DOHH2 (cell line): ENCODE data around the gene PATL2.
A peak's percentile ranks its signal among the peaks of the same experiment; 100 is the strongest.

Source experiments
- H3F3A ChIP-seq: fragments of 200-600 bp; sonication (generic), shearing (Covaris generic); 2 replicates; pipeline ENCODE4 v1.6.0; 2016; ENCODE audit warnings: antibody characterized with exemption, mild to moderate bottlenecking; ENCODE audit not compliant: control insufficient read depth, insufficient read depth
- H3K27ac ChIP-seq: fragments of 200-600 bp; sonication (generic); 2 replicates; pipeline ENCODE4 v1.5.1; 2014; ENCODE audit warnings: low read depth, mild to moderate bottlenecking, low read length, moderate library complexity
- H3K27me3 ChIP-seq: fragments of 200-600 bp; sonication (generic); 2 replicates; pipeline ENCODE4 v1.6.1; 2014; ENCODE audit warnings: mild to moderate bottlenecking, low read length, mixed read lengths; ENCODE audit not compliant: control insufficient read depth
- H3K36me3 ChIP-seq: fragments of 200-600 bp; sonication (generic); 2 replicates; pipeline ENCODE4 v1.6.1; 2014; ENCODE audit warnings: mild to moderate bottlenecking, low read length, moderate library complexity, mixed read lengths; ENCODE audit not compliant: control insufficient read depth
- H3K4me1 ChIP-seq: fragments of 200-600 bp; sonication (generic); 2 replicates; pipeline ENCODE4 v1.6.1; 2014; ENCODE audit warnings: mild to moderate bottlenecking, low read length, mixed read lengths; ENCODE audit not compliant: control insufficient read depth
- H3K4me2 ChIP-seq: fragments of 200-600 bp; sonication (generic); 2 replicates; pipeline ENCODE4 v1.6.0; 2014; ENCODE audit warnings: mild to moderate bottlenecking, low read length, moderate library complexity
- H3K4me3 ChIP-seq: fragments of 200-600 bp; sonication (generic); 2 replicates; pipeline ENCODE4 v1.5.1; 2014; ENCODE audit warnings: mild to moderate bottlenecking, low read length, mixed read lengths
- H3K79me2 ChIP-seq: fragments of 200-600 bp; sonication (generic); 2 replicates; pipeline ENCODE4 v1.6.1; 2014; ENCODE audit warnings: mild to moderate bottlenecking, low read length, mixed read lengths; ENCODE audit not compliant: control insufficient read depth
- H3K9me2 ChIP-seq: fragments of 200-600 bp; sonication (generic); replicated peaks from 2 replicates; pipeline ENCODE4 v1.6.1; 2014; ENCODE audit warnings: mild to moderate bottlenecking, low read length, mixed read lengths; ENCODE audit not compliant: control insufficient read depth
- H3K9me3 ChIP-seq: fragments of 200-600 bp; sonication (generic); 2 replicates; pipeline ENCODE4 v1.6.1; 2014; ENCODE audit warnings: antibody characterized with exemption, low read length, mixed read lengths; ENCODE audit not compliant: control insufficient read depth, insufficient read depth
- H4K20me1 ChIP-seq: fragments of 200-600 bp; sonication (generic); 2 replicates; pipeline ENCODE4 v1.6.0; 2014; ENCODE audit warnings: low read depth, mild to moderate bottlenecking, antibody characterized with exemption, low read length, moderate library complexity; ENCODE audit not compliant: control insufficient read depth, insufficient read depth
- EZH2phosphoT487 ChIP-seq: fragments of 200-600 bp; sonication (generic); IDR thresholded peaks from 2 replicates; pipeline ENCODE4 v1.6.1; 2017; ENCODE audit warnings: borderline replicate concordance, mild to moderate bottlenecking, antibody characterized with exemption, low read length, moderate library complexity, mixed read lengths
- TF ChIP-seq, protein P1 (sequence below): fragments of 200-600 bp; sonication (generic); IDR thresholded peaks from one replicate; pipeline ENCODE4 v1.5.1; 2014; ENCODE audit warnings: antibody characterized with exemption, mild to moderate bottlenecking, low read depth, low read length; ENCODE audit not compliant: poor library complexity, severe bottlenecking

The PATL2 gene

DNA sequence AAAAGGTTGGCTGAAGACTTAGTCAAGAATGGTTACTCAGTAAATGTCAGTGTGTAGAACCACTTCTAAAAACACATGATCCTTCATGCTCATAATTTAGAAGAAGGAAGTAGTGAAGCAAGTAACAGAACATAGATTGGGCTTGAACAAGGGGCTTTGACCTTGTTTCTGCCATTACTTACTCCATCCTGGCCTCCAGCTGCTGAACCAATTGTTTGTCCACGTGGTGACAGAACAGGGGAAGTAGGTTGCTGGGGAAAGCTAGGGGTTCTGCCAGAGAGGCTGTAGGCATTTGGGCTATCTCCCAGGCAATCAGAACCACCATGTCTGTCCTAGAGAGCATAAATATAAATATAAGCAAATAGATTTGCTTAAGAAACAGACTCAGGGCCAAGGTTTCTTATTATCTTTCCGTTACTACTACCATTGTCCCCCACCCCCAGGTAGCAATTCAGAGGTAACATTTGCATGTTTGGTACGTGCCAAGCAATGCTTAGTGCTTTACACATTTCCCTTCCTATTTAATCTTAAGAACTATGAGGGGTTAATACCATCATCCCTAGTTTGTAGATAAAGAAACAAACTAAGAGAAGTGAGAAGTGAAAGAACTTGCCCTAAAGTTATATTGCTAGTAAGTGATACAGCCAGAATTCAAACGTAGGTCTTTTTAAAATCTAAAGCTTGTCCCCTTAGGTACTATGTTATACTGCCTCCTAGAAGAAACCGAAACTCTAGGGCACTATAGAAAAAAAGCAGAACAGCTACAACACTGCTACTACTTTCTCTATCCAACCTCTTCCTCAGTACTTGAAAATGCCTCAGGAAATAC lies 44.7 kb downstream of the PATL2 start:
- no peak for TF ChIP-seq EZH2phosphoT487
- Histone ChIP-seq H3F3A (peaks cover 5% of the 10 kb centered on the region; the same call in 1 of the 2 replicates), H3K4me2 (peak overlapping the region; percentile 20; the same call in 1 of the 2 replicates), H3K4me3 (no peak overlapping the region), H3K27me3 (no peaks in the 10 kb centered on the region), H4K20me1 (no peaks in the 10 kb centered on the region), H3K9me2 (no peaks in the 10 kb centered on the region), H3K27ac (no peak overlapping the region), H3K36me3 (peaks cover 6% of the 10 kb centered on the region), H3K79me2 (peaks cover 17% of the 10 kb centered on the region), H3K9me3 (no peaks in the 10 kb centered on the region), H3K4me1 (peaks cover 43% of the 10 kb centered on the region)

DNA sequence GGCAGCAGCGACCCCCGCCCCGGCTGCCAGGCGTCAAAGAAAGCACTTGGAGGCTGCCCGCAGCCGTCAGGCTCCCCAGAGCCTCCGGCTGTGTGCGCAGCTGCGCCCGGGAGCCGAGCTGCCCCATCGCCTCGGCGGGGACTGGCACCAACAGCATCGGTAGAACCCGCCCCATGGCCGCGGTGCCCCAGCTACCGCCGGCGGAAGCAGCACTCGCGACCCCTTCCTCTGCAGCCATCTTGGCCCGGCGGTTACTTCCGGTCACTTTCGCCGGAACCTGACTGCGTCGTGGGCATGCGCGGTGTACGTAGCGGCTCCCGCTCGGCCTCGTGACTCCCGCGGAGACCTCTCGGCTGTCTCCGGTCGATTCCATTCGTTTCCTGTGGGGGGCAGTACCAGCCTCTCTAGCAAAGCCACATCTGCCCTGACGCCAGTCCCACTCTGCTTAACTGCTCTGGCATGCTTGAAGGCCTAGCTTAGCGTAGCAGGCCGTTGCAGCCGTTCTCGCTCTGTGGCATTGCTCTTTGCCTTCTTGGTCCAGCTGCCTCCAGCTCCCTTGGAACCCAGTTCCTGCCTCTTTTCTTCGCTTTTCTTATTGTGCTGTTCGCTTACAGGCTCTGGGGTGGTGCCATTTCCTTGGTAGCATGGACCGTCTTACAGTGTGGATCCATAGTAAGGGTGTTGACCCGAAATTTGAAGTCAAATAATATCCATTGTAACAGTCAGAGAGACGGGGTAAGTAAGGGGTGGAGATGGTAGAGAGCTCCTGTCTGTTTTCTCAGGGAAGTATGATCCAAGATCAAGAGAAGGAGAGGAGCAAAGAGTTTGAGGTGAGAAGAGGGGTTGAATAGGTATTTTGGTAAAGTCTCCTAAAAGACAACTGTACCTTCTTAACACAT lies 47.5 kb downstream of the PATL2 start, which contains the start of gene SPG11:
TSS of gene SPG11 (minus strand) at position 253 of the 899 bp plus-strand sequence. CDS start at position 238, 15 bp downstream.
- peak within 1 kb of the TSS; percentile 99 for H3K4me3 ChIP-seq
- H4K20me1 ChIP-seq, result no peaks in the 10 kb centered on the region
- peak within 1 kb of the TSS; percentile 90 for H3K27ac ChIP-seq
- no peaks in the 10 kb centered on the region for H3K9me3 ChIP-seq
- no peaks in the 10 kb centered on the region for H3K27me3 ChIP-seq
- TF ChIP-seq, protein P1, sequence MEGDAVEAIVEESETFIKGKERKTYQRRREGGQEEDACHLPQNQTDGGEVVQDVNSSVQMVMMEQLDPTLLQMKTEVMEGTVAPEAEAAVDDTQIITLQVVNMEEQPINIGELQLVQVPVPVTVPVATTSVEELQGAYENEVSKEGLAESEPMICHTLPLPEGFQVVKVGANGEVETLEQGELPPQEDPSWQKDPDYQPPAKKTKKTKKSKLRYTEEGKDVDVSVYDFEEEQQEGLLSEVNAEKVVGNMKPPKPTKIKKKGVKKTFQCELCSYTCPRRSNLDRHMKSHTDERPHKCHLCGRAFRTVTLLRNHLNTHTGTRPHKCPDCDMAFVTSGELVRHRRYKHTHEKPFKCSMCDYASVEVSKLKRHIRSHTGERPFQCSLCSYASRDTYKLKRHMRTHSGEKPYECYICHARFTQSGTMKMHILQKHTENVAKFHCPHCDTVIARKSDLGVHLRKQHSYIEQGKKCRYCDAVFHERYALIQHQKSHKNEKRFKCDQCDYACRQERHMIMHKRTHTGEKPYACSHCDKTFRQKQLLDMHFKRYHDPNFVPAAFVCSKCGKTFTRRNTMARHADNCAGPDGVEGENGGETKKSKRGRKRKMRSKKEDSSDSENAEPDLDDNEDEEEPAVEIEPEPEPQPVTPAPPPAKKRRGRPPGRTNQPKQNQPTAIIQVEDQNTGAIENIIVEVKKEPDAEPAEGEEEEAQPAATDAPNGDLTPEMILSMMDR, result peak; percentile 86
- no peak for TF ChIP-seq EZH2phosphoT487
- peaks cover 24% of the 10 kb centered on the region for H3K36me3 ChIP-seq
- H3F3A ChIP-seq, result peaks cover 9% of the 10 kb centered on the region
- peaks cover 33% of the 10 kb centered on the region for H3K4me1 ChIP-seq
- H3K9me2 ChIP-seq, result no peaks in the 10 kb centered on the region
- peaks cover 29% of the 10 kb centered on the region for H3K79me2 ChIP-seq
- peak within 1 kb of the TSS; percentile 98 for H3K4me2 ChIP-seq

DNA sequence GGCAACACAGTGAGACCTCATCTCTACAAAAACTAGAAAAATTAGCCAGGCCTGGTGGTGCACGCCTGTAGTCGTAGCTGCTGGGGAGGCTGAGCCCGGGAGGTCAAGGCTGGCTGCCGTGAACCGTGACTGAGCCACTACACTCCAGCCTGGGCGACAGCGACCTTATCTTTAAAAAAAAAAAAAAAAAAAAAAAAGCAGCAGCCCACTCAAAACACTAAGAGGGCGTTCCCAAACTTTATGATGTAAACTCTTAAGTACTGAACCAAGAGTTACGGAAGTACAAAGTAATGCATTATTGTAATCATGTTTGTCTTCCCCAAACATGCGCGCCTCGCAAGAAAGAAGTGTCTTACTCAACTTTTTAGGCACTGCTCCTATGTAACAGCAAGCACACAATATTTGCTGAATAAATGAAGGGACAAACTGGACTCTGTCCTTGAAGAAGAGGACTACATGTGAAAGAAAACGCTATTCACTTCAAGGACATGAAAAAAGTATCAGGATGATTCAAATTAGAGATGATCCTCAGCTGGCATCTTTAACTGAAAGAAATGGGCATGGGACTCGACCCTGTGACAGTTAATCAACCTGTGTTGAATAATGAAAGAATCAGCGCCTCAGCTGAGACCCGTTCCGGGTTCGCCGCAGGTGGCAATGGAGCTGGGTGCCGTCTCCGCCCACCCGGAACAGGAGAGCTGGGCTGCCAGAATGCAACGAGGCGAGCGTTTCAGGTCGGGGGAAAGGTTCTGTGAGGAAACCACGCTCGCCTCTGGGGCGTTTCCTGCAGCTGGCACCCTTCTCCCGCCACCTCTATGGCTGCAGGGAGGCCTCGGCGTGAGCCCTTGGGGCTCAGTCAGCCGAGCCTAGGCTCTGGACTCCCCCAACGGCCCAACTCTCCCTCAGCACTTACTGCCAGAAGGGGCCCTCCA lies 48.4 kb downstream of the PATL2 start:
- Histone ChIP-seq H3K9me3 (no peaks in the 10 kb centered on the region), H3K9me2 (no peaks in the 10 kb centered on the region), H3K36me3 (peaks cover 30% of the 10 kb centered on the region), H4K20me1 (no peaks in the 10 kb centered on the region), H3K79me2 (peaks cover 29% of the 10 kb centered on the region), H3K27ac (peak overlapping the region; percentile 90), H3K4me3 (peak overlapping the region; percentile 99), H3K4me1 (peaks cover 33% of the 10 kb centered on the region), H3K27me3 (no peaks in the 10 kb centered on the region), H3F3A (peaks cover 9% of the 10 kb centered on the region), H3K4me2 (peak overlapping the region; percentile 98)
- TF ChIP-seq, protein P1, result no peak
- TF ChIP-seq EZH2phosphoT487, result no peak
